HepG2 (cell line): ENCODE results near the gene SMAP2. TPM values are rescaled to one million over a fixed set of nuclear protein-coding genes. Genes with fewer than 3 reads are reported as not detected.
A peak's percentile ranks its signal among the peaks of the same experiment; 100 is the strongest.

Experiments
- ELF3 ChIP-seq: IDR thresholded peaks from 2 replicates; pipeline ENCODE4 v1.6.1; 2016; ENCODE audit warnings: missing genetic modification reagents, missing compliant biosample characterization
- FLYWCH1 ChIP-seq: sonication (generic); formaldehyde crosslinking; IDR thresholded peaks from 2 replicates; pipeline ENCODE4 v1.8.1; 2023; ENCODE audit warnings: mild to moderate bottlenecking, missing genetic modification reagents
- GABPA ChIP-seq, 2 experiments: IDR thresholded peaks; 2 replicates each; pipeline ENCODE4 v1.6.1; 2011 to 2016; ENCODE audit warnings: low read depth in 2 of 2, low read length in 1 of 2, missing biosample characterization in 1 of 2, missing genetic modification characterization in 1 of 2
- MIXL1 ChIP-seq: IDR thresholded peaks from 2 replicates; pipeline ENCODE4 v1.6.1; 2016
- SIX4 ChIP-seq: sonication (generic); formaldehyde crosslinking; IDR thresholded peaks from 2 replicates; pipeline ENCODE4 v1.4.0; 2020; ENCODE audit warnings: missing genetic modification reagents
- ZFX ChIP-seq: sonication (generic); formaldehyde crosslinking; IDR thresholded peaks from 2 replicates; pipeline ENCODE4 v1.4.0; 2020; ENCODE audit warnings: mild to moderate bottlenecking, low read depth, missing genetic modification reagents, moderate library complexity
- ZNF292 ChIP-seq: sonication (generic); formaldehyde crosslinking; IDR thresholded peaks from 2 replicates; pipeline ENCODE4 v1.8.1; 2022; ENCODE audit warnings: mild to moderate bottlenecking, low read depth, missing genetic modification reagents, borderline replicate concordance
- ZNF660 ChIP-seq: sonication (generic); formaldehyde crosslinking; IDR thresholded peaks from 2 replicates; pipeline ENCODE4 v1.5.1; 2020; ENCODE audit warnings: mild to moderate bottlenecking, low read depth, missing genetic modification reagents, borderline replicate concordance
- ZNF761 ChIP-seq: sonication (generic); formaldehyde crosslinking; conservative IDR thresholded peaks from 2 replicates; pipeline ENCODE4 v1.4.0; 2020; ENCODE audit warnings: mild to moderate bottlenecking, missing genetic modification reagents
- polyA plus RNA-seq, 8 experiments: library from polyadenylated mRNA; depleted of rRNA in 3 of 8; stranded (reverse) in 7 of 8; unstranded in 1 of 8; fragments of >200 nt; fragmentation: Illumina TruSeq in 4 of 8; extraction: Trizol in 4 of 8; gene quantifications; 2 replicates each; pipeline versions ENCODE4 v1.2.1 to v1.2.3, GENCODE V29; 2011 to 2016; ENCODE audit warnings: low read depth in 4 of 8, missing spikeins in 1 of 8, mixed read lengths in 1 of 8; ENCODE audit not compliant: insufficient read depth in 1 of 8
- total RNA-seq, 5 experiments: library from RNA; depleted of rRNA; stranded (reverse); fragments of >200 nt; fragmentation: Illumina TruSeq; extraction: Trizol; gene quantifications; 2 replicates each; pipeline ENCODE4 v1.2.3, GENCODE V29; 2016; ENCODE audit warnings: low read depth in 1 of 5
- TF ChIP-seq, protein P1 (sequence below): sonication (generic); formaldehyde crosslinking; conservative IDR thresholded peaks from 2 replicates; pipeline ENCODE4 v1.4.0; 2020; ENCODE audit warnings: missing genetic modification reagents
- TF ChIP-seq, protein P2 (sequence below): sonication (generic); formaldehyde crosslinking; IDR thresholded peaks from 2 replicates; pipeline ENCODE4 v1.4.0; 2020; ENCODE audit warnings: mild to moderate bottlenecking, missing genetic modification reagents
- TF ChIP-seq, protein P3 (sequence below): sonication (generic); formaldehyde crosslinking; IDR thresholded peaks from 2 replicates; pipeline ENCODE4 v1.4.0; 2020; ENCODE audit warnings: mild to moderate bottlenecking, missing genetic modification reagents

SMAP2 gene
- total and polyA plus RNA-seq, 2 of the 13 experiments (the other 11 are each of a cell fraction or from before 2014, with no cell fraction given) = 19.0 to 22.3 TPM

DNA sequence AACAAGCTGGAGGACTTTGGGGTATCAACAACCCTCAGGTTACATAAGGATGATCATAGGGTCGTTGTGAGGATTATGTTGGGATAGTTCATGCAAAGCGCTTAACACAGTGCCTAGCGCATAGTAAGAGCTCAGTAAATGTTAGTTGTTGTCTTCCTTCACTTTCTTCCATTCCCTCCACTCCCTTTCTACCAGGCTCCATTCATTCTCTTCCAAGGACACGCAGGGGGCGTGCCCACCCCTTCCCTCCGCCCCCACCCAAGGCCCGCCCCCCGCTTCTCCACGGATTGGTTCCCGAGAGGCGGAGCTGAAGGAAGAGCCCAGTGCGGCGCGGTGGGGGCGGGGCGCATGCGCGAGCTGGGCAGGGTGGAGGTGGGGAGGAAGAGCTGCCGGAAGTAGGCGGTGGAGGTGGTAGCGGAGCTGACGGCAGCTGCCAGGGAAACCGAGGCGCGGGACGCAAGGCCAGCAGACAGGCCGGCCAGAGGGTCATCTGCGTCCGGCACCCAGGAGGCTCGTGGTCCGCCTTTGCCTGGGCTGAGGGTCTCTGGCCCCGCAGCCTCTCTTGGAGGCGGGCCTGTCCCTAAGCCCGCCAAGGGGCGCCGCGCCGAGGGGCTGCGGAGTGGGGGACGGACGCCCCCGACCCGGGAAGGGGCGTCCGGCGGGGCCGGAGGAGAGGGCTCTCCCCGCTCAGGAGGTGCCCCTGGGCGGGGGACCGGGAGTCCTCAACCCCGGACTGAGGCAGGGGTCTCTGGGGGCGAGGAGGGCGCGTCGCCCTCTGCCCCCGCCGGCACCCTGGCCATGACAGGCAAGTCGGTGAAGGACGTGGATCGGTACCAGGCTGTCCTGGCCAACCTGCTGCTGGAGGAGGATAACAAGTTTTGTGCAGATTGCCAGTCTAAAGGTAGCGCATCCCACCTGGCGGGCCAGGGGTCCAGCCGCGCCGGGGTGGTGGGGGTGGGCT lies at the start of gene SMAP2 (continued):
- TF ChIP-seq ZNF660 (CRISPR knock-in tag) (no peak), ZNF292 (CRISPR knock-in tag) (no peak), ZFX (peak; percentile 68), GABPA (IDR thresholded peaks at IDR 0.05; ENCODE audit: low read depth, low read length) (peak; percentile 67), GABPA (CRISPR knock-in tag; IDR thresholded peaks at IDR 0.05; ENCODE audit: low read depth) (peak; percentile 84), ZNF761 (0 out of 2 replicates have a peak, but pooled peaks have one; percentile 1), FLYWCH1 (CRISPR knock-in tag) (no peak), ELF3 (CRISPR knock-in tag) (peak; percentile 79), SIX4 (CRISPR knock-in tag) (no peak), MIXL1 (CRISPR knock-in tag) (no peak)
- TF ChIP-seq, protein P1, sequence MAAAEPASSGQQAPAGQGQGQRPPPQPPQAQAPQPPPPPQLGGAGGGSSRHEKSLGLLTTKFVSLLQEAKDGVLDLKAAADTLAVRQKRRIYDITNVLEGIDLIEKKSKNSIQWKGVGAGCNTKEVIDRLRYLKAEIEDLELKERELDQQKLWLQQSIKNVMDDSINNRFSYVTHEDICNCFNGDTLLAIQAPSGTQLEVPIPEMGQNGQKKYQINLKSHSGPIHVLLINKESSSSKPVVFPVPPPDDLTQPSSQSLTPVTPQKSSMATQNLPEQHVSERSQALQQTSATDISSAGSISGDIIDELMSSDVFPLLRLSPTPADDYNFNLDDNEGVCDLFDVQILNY (CRISPR knock-in tag) = no peak
- TF ChIP-seq, protein P2, sequence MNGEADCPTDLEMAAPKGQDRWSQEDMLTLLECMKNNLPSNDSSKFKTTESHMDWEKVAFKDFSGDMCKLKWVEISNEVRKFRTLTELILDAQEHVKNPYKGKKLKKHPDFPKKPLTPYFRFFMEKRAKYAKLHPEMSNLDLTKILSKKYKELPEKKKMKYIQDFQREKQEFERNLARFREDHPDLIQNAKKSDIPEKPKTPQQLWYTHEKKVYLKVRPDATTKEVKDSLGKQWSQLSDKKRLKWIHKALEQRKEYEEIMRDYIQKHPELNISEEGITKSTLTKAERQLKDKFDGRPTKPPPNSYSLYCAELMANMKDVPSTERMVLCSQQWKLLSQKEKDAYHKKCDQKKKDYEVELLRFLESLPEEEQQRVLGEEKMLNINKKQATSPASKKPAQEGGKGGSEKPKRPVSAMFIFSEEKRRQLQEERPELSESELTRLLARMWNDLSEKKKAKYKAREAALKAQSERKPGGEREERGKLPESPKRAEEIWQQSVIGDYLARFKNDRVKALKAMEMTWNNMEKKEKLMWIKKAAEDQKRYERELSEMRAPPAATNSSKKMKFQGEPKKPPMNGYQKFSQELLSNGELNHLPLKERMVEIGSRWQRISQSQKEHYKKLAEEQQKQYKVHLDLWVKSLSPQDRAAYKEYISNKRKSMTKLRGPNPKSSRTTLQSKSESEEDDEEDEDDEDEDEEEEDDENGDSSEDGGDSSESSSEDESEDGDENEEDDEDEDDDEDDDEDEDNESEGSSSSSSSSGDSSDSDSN (CRISPR knock-in tag) = peak; percentile 16
- TF ChIP-seq, protein P3, sequence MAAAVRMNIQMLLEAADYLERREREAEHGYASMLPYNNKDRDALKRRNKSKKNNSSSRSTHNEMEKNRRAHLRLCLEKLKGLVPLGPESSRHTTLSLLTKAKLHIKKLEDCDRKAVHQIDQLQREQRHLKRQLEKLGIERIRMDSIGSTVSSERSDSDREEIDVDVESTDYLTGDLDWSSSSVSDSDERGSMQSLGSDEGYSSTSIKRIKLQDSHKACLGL (CRISPR knock-in tag) = 0 out of 2 replicates have a peak, but pooled peaks have one; percentile 16
